CD14-positive monocyte (primary cell): ENCODE results near the gene SPRTN. TPM values are rescaled to one million over a fixed set of nuclear protein-coding genes. Genes with fewer than 3 reads are reported as not detected.
A peak's percentile ranks its signal among the peaks of the same experiment; 100 is the strongest.

ENCODE experiments used
- DNase-seq, 3 donors: peaks; one replicate each; pipeline ENCODE4 v3.0.0-alpha.2; 2011 to 2022
- H2AFZ ChIP-seq: 2 replicates; pipeline ENCODE4 v1.6.0; 2012; ENCODE audit warnings: mild to moderate bottlenecking, low read depth, low read length, inconsistent platforms; ENCODE audit not compliant: insufficient read depth, poor library complexity, severe bottlenecking
- H3K27ac ChIP-seq, 2 donors: 1 replicate in 1 of 2; 2 replicates in 1 of 2; pipeline ENCODE4 v1.5.1; 2012 to 2013; ENCODE audit warnings: low read length in 2 of 2, control low read depth in 1 of 2, inconsistent platforms in 1 of 2, low read depth in 1 of 2, mild to moderate bottlenecking in 1 of 2
- H3K27me3 ChIP-seq, 2 donors: one replicate each; pipeline versions ENCODE4 v1.6.0 to v1.6.1; 2011 to 2013; ENCODE audit warnings: low read length in 2 of 2; ENCODE audit not compliant: control insufficient read depth in 2 of 2, insufficient read depth in 2 of 2
- H3K36me3 ChIP-seq, 2 donors: replicated peaks in 1 of 2; 1 replicate in 1 of 2; 2 replicates in 1 of 2; pipeline versions ENCODE4 v1.5.1 to v1.6.1; 2012 to 2013; ENCODE audit warnings: low read length in 2 of 2, control low read depth in 1 of 2, inconsistent platforms in 1 of 2, mild to moderate bottlenecking in 1 of 2; ENCODE audit not compliant: insufficient read depth in 2 of 2, control insufficient read depth in 1 of 2
- H3K4me1 ChIP-seq, 2 donors: 1 replicate in 1 of 2; 2 replicates in 1 of 2; pipeline versions ENCODE4 v1.5.1 to v1.6.1; 2012 to 2013; ENCODE audit warnings: low read length in 2 of 2, control low read depth in 1 of 2, inconsistent platforms in 1 of 2, mild to moderate bottlenecking in 1 of 2, moderate library complexity in 1 of 2; ENCODE audit not compliant: insufficient read depth in 2 of 2, control insufficient read depth in 1 of 2
- H3K4me2 ChIP-seq: replicated peaks from 2 replicates; pipeline ENCODE3; 2012; ENCODE audit warnings: low read length, moderate library complexity, mild to moderate bottlenecking; ENCODE audit not compliant: poor library complexity, severe bottlenecking; ENCODE audit errors: extremely low read depth
- H3K4me3 ChIP-seq, 3 experiments: fragments of 200-600 bp in 1 of 3; sonication (generic) in 1 of 3; replicated peaks in 1 of 3; 1 replicate in 2 of 3; 2 replicates in 1 of 3; pipeline ENCODE4 v1.5.1; 2011 to 2013; ENCODE audit warnings: low read length in 3 of 3, mild to moderate bottlenecking in 3 of 3, control low read depth in 2 of 3, low read depth in 2 of 3, inconsistent platforms in 1 of 3, moderate library complexity in 1 of 3
- H3K79me2 ChIP-seq: 2 replicates; pipeline ENCODE4 v1.6.0; 2012; ENCODE audit warnings: mild to moderate bottlenecking, control low read depth, inconsistent platforms, low read length, moderate library complexity; ENCODE audit not compliant: insufficient read depth
- H3K9ac ChIP-seq: 2 replicates; pipeline ENCODE4 v1.6.0; 2017; ENCODE audit warnings: low read length, mild to moderate bottlenecking; ENCODE audit not compliant: insufficient read depth, poor library complexity, severe bottlenecking
- H3K9me3 ChIP-seq, 2 donors: replicated peaks in 1 of 2; 1 replicate in 1 of 2; 2 replicates in 1 of 2; pipeline versions ENCODE4 v1.5.1 to v1.6.1; 2012 to 2013; ENCODE audit warnings: low read length in 2 of 2, control low read depth in 1 of 2; ENCODE audit not compliant: control insufficient read depth in 1 of 2, insufficient read depth in 1 of 2
- H4K20me1 ChIP-seq: 2 replicates; pipeline ENCODE4 v1.6.0; 2012; ENCODE audit warnings: mild to moderate bottlenecking, low read length, control low read depth, moderate library complexity; ENCODE audit not compliant: insufficient read depth
- H3K27ac Mint-ChIP-seq, 7 donors: one replicate each; pipeline ENCODE4 v1.8.0; 2020; ENCODE audit warnings: mild to moderate bottlenecking in 7 of 7, mixed read lengths in 7 of 7, moderate library complexity in 6 of 7, inconsistent platforms in 2 of 7
- H3K27me3 Mint-ChIP-seq, 3 donors: one replicate each; pipeline ENCODE4 v1.8.0; 2021 to 2022; ENCODE audit warnings: low read depth in 3 of 3, mild to moderate bottlenecking in 3 of 3, mixed read lengths in 3 of 3, moderate library complexity in 3 of 3, inconsistent platforms in 1 of 3
- H3K36me3 Mint-ChIP-seq, 2 donors: one replicate each; pipeline ENCODE4 v1.8.0; 2020; ENCODE audit warnings: mixed read lengths in 2 of 2, inconsistent platforms in 1 of 2, mild to moderate bottlenecking in 1 of 2
- H3K4me1 Mint-ChIP-seq: one replicate; pipeline ENCODE4 v1.8.0; 2020; ENCODE audit warnings: mild to moderate bottlenecking, mixed read lengths
- H3K4me3 Mint-ChIP-seq, 2 donors: one replicate each; pipeline ENCODE4 v1.8.0; 2020; ENCODE audit warnings: mild to moderate bottlenecking in 2 of 2, mixed read lengths in 2 of 2, moderate library complexity in 1 of 2
- H3K9me3 Mint-ChIP-seq, 7 donors: one replicate each; pipeline ENCODE4 v1.8.0; 2020 to 2022; ENCODE audit warnings: mixed read lengths in 7 of 7, mild to moderate bottlenecking in 6 of 7, moderate library complexity in 6 of 7, inconsistent platforms in 2 of 7
- CTCF ChIP-seq: fragments of 200-600 bp; IDR thresholded peaks from one replicate; pipeline ENCODE4 v1.8.0; 2022; ENCODE audit warnings: antibody characterized with exemption, mild to moderate bottlenecking
- WGBS: methylation state at CpG from one replicate; pipeline ENCODE4 v1.1.5; 2013; ENCODE audit warnings: missing lambda C conversion rate; ENCODE audit not compliant: insufficient coverage; 5-methylcytosine and 5-hydroxymethylcytosine counted together
- intact Hi-C, 2 donors: fragments of 100-400 bp; cut with micrococcal nuclease; formaldehyde crosslinking; loops; one replicate each; pipeline versions ENCODE4 v1.15.0 to v1.15.1; 2023
- polyA minus RNA-seq: library from RNA; depleted of rRNA, polyadenylated mRNA; stranded (reverse); fragments of >200 nt; gene quantifications from 2 replicates; pipeline ENCODE4 v1.2.3, GENCODE V29; 2012
- polyA plus RNA-seq, 3 donors: library from polyadenylated mRNA; depleted of rRNA in 1 of 3; unstranded in 2 of 3; stranded (reverse) in 1 of 3; fragments of 300-500 nt in 2 of 3; fragments of >200 nt in 1 of 3; fragmentation: Illumina TruSeq in 2 of 3; gene quantifications; 1 replicate in 2 of 3; 2 replicates in 1 of 3; pipeline ENCODE4 v1.2.3, GENCODE V29; 2012 to 2021
- total RNA-seq, 12 experiments: library from RNA in 1 of 12; stranded (reverse) in 1 of 12; fragments of 120-200 nt in 1 of 12; gene quantifications; one replicate each; pipeline ENCODE4 v1.2.4 and lab custom pipeline; 2013 to 2026; ENCODE audit warnings: mixed read lengths in 6 of 12, inconsistent platforms in 1 of 12

SPRTN gene
- 14.9 TPM for total RNA-seq (2013)
- polyA plus RNA-seq = 1 to 10 TPM; 4.5 to 9.1 (median 7.8) TPM
- 9.7 and 12.9 TPM in 2 replicates for polyA minus RNA-seq
- 20.2 to 37.1 (median 25.3) reads per million in 11 experiments for total RNA-seq (lab: John Stamatoyannopoulos, UW)

GRCh38 chr1:231338270-231339128, at the start of gene SPRTN:
Gene SPRTN (plus strand): TSS chr1:231338293. CDS start chr1:231338384, 91 bp downstream.
- H3K9me3 Mint-ChIP-seq = no peaks in the 10 kb centered on the region

More at GRCh38 chr1:231338270-231339128, at the start of gene SPRTN:
- H3K27me3 Mint-ChIP-seq = no peaks in the 10 kb centered on the region
- H3K36me3 Mint-ChIP-seq = peaks cover 15 to 42% of the 10 kb centered on the region in 2 donors
- intact Hi-C loops = loop anchor here (5.0 to 10.0 kb wide), 5 partner anchors 84 to 694 kb away; partner anchors contain the start of genes ARV1 (in 1 of the 2), COG2 (in 1 of the 2), EGLN1 (in 1 of the 2) and GNPAT (in 1 of the 2)
- Histone ChIP-seq H4K20me1 (peaks cover 44% of the 10 kb centered on the region), H2AFZ (peak within 1 kb of the TSS; percentile 96), H3K36me3 (peaks cover 10 to 26% of the 10 kb centered on the region in 2 donors), H3K27me3 (no peaks in the 10 kb centered on the region), H3K79me2 (peaks cover 91% of the 10 kb centered on the region), H3K4me1 (peaks cover 47 to 53% of the 10 kb centered on the region in 2 donors), H3K9me3 (no peaks in the 10 kb centered on the region), H3K27ac (peak within 1 kb of the TSS; percentile 99), H3K4me3 (peak within 1 kb of the TSS; percentile 88 to 92 (median 92)), H3K4me2 (peak within 1 kb of the TSS; percentile 93), H3K9ac (peak within 1 kb of the TSS; percentile 95)
- under 1% methylated on average over 28 of the region's 43 CpGs for WGBS
- DNase-seq = peak in 2 of 3 donors; percentile 11 to 19
- H3K27ac Mint-ChIP-seq = peak within 1 kb of the TSS; percentile 98 to 99 (median 99)
- peak within 1 kb of the TSS; percentile 99 to 100 for H3K4me3 Mint-ChIP-seq
- no peak for TF ChIP-seq CTCF
- peaks cover 51% of the 10 kb centered on the region for H3K4me1 Mint-ChIP-seq
